Parathyroid adenoma (tissue), 2 donors: ENCODE data around the gene FBXO7.

ENCODE experiments used
- H2AFZ ChIP-seq: fragments of 300-600 bp; sonication (generic); one replicate; pipeline ENCODE4 v1.7.0; 2017; ENCODE audit warnings: antibody characterized with exemption, mild to moderate bottlenecking
- H3K27ac ChIP-seq: fragments of 300-600 bp; sonication (generic); one replicate; pipeline ENCODE4 v1.7.0; 2017
- H3K27me3 ChIP-seq: fragments of 300-600 bp; sonication (generic); one replicate; pipeline ENCODE4 v1.7.0; 2017; ENCODE audit warnings: low read length; ENCODE audit not compliant: control insufficient read depth, insufficient read depth
- H3K36me3 ChIP-seq: fragments of 300-600 bp; sonication (generic); one replicate; pipeline ENCODE4 v1.7.0; 2017; ENCODE audit warnings: low read length; ENCODE audit not compliant: control insufficient read depth, insufficient read depth
- H3K4me1 ChIP-seq: fragments of 300-600 bp; sonication (generic); one replicate; pipeline ENCODE4 v1.7.0; 2017; ENCODE audit warnings: control low read depth
- H3K4me2 ChIP-seq: fragments of 300-600 bp; sonication (generic); one replicate; pipeline ENCODE4 v1.7.0; 2017; ENCODE audit warnings: low read length
- H3K4me3 ChIP-seq: fragments of 300-600 bp; sonication (generic); one replicate; pipeline ENCODE4 v1.7.0; 2017; ENCODE audit warnings: low read depth, low read length
- H3K79me2 ChIP-seq: fragments of 300-600 bp; sonication (generic); one replicate; pipeline ENCODE4 v1.7.0; 2017; ENCODE audit warnings: control low read depth
- H3K9ac ChIP-seq: fragments of 300-600 bp; sonication (generic); one replicate; pipeline ENCODE4 v1.7.0; 2017; ENCODE audit warnings: mild to moderate bottlenecking
- H3K9me3 ChIP-seq: fragments of 300-600 bp; sonication (generic); one replicate; pipeline ENCODE4 v1.7.0; 2017; ENCODE audit warnings: low read length; ENCODE audit not compliant: control insufficient read depth
- TF ChIP-seq, protein P1 (sequence below): fragments of 300-600 bp; sonication (generic); IDR thresholded peaks from one replicate; pipeline ENCODE4 v1.7.0; 2017; ENCODE audit warnings: antibody characterized with exemption, mild to moderate bottlenecking
- donor health status: primary hyperparathyroidism.

The FBXO7 gene

DNA sequence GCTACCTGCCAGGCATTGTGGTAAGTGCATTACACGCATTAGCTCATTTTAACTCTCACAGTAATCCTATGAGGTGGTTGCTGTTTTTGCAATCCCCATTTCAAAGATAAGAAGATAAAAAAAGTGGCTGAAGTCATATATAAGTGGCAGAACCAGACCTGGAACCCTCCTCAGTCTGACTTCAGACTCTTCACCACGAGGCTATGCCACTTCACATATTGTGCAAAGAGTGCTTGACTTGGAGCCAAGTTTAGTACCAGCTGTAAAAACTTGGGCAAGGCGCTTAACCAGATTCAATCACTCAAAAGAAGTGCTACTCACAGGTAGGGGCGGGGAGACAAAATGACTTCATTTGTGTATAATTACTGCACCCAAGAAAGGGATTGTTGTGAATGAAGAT lies 25.6 kb upstream of the FBXO7 start:
- TF ChIP-seq, protein P1, sequence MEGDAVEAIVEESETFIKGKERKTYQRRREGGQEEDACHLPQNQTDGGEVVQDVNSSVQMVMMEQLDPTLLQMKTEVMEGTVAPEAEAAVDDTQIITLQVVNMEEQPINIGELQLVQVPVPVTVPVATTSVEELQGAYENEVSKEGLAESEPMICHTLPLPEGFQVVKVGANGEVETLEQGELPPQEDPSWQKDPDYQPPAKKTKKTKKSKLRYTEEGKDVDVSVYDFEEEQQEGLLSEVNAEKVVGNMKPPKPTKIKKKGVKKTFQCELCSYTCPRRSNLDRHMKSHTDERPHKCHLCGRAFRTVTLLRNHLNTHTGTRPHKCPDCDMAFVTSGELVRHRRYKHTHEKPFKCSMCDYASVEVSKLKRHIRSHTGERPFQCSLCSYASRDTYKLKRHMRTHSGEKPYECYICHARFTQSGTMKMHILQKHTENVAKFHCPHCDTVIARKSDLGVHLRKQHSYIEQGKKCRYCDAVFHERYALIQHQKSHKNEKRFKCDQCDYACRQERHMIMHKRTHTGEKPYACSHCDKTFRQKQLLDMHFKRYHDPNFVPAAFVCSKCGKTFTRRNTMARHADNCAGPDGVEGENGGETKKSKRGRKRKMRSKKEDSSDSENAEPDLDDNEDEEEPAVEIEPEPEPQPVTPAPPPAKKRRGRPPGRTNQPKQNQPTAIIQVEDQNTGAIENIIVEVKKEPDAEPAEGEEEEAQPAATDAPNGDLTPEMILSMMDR = no peak
- H3K36me3 ChIP-seq = no peaks in the 10 kb centered on the region
- H3K4me3 ChIP-seq = no peak overlapping the region

GRCh38 chr22:32457031-32457430 lies 17.6 kb upstream of the FBXO7 start:
- TF ChIP-seq, protein P1 = no peak
- Histone ChIP-seq H3K9ac (no peak overlapping the region), H3K79me2 (no peaks in the 10 kb centered on the region), H3K27ac (no peak overlapping the region), H3K27me3 (no peaks in the 10 kb centered on the region), H3K36me3 (no peaks in the 10 kb centered on the region), H2AFZ (no peak overlapping the region), H3K9me3 (no peaks in the 10 kb centered on the region), H3K4me1 (no peaks in the 10 kb centered on the region), H3K4me2 (no peak overlapping the region), H3K4me3 (no peak overlapping the region)

More for the DNA sequence above, 25.6 kb upstream of the FBXO7 start:
- Histone ChIP-seq H3K9ac (no peak overlapping the region), H3K27ac (no peak overlapping the region), H3K4me1 (no peaks in the 10 kb centered on the region), H2AFZ (no peak overlapping the region), H3K79me2 (no peaks in the 10 kb centered on the region), H3K4me2 (no peak overlapping the region), H3K9me3 (no peaks in the 10 kb centered on the region), H3K27me3 (no peaks in the 10 kb centered on the region)

DNA sequence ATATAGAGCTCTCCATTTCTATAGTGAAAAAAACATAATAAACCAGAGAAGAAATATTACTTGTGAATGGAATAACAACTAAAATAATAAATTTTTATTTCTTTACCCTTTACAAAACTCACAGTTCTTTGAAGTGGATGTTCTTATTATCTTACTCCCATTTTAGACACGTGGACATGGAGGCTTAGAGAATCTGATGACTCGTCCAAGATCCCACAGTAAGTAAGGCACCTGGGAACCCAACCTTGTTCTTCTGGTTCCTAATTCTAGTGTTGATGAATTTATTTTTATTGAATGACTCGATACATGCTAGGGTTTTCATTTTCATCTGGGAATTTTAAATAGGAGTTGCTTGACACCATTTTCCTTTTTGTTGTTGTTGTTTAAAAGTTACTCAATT lies 12.2 kb upstream of the FBXO7 start:
- no peak overlapping the region for H3K9ac ChIP-seq
- H3K79me2 ChIP-seq = no peaks in the 10 kb centered on the region
- H3K27me3 ChIP-seq = no peaks in the 10 kb centered on the region
- H3K4me2 ChIP-seq = no peak overlapping the region
- TF ChIP-seq, protein P1 = no peak
- H3K36me3 ChIP-seq = no peaks in the 10 kb centered on the region
- H3K9me3 ChIP-seq = no peaks in the 10 kb centered on the region
- H3K4me1 ChIP-seq = no peaks in the 10 kb centered on the region
- H3K27ac ChIP-seq = no peak overlapping the region
- H2AFZ ChIP-seq = no peak overlapping the region
- no peak overlapping the region for H3K4me3 ChIP-seq

GRCh38 chr22:32465661-32466060 lies 8.9 kb upstream of the FBXO7 start:
- Histone ChIP-seq H3K4me1 (no peaks in the 10 kb centered on the region), H3K9me3 (no peaks in the 10 kb centered on the region), H3K4me2 (no peak overlapping the region), H3K36me3 (no peaks in the 10 kb centered on the region), H3K27me3 (no peaks in the 10 kb centered on the region), H2AFZ (no peak overlapping the region), H3K9ac (no peak overlapping the region), H3K4me3 (no peak overlapping the region), H3K27ac (no peak overlapping the region), H3K79me2 (no peaks in the 10 kb centered on the region)
- TF ChIP-seq, protein P1 = no peak

GRCh38 chr22:32466496-32466895 lies 8.1 kb upstream of the FBXO7 start:
- no peak overlapping the region for H3K9ac ChIP-seq
- H3K27ac ChIP-seq = no peak overlapping the region
- no peaks in the 10 kb centered on the region for H3K9me3 ChIP-seq
- H2AFZ ChIP-seq = no peak overlapping the region
- H3K27me3 ChIP-seq = no peaks in the 10 kb centered on the region
- H3K4me3 ChIP-seq = no peak overlapping the region
- no peaks in the 10 kb centered on the region for H3K36me3 ChIP-seq
- TF ChIP-seq, protein P1 = no peak
- no peak overlapping the region for H3K4me2 ChIP-seq
- H3K4me1 ChIP-seq = no peaks in the 10 kb centered on the region
- H3K79me2 ChIP-seq = no peaks in the 10 kb centered on the region
